GM23338 (cell line): ENCODE results near the gene UGCG. TPM values are rescaled to one million over a fixed set of nuclear protein-coding genes. Genes with fewer than 3 reads are reported as not detected.

Experiments used
- ATAC-seq: fragments of 200-7000 bp; cut with Tn5 transposase; 3 replicates; pipeline ENCODE4 v1.9.1; 2020
- DNase-seq: peaks from one replicate; pipeline ENCODE4 v3.0.0-alpha.2; 2015; ENCODE audit warnings: low spot score
- H2AFZ ChIP-seq: fragments of 200-600 bp; sonication (generic); 2 replicates; pipeline ENCODE4 v1.8.0; 2016; ENCODE audit warnings: antibody characterized with exemption, mild to moderate bottlenecking, moderate library complexity
- H3F3A ChIP-seq: fragments of 200-600 bp; sonication (generic); replicated peaks from 2 replicates; pipeline ENCODE4 v1.8.0; 2017; ENCODE audit warnings: antibody characterized with exemption, mixed run types, low read depth
- H3K27ac ChIP-seq: fragments of 200-600 bp; sonication (generic); 2 replicates; pipeline ENCODE4 v1.6.1; 2016; ENCODE audit warnings: low read depth
- H3K27me3 ChIP-seq: fragments of 200-600 bp; sonication (generic); 2 replicates; pipeline ENCODE4 v1.8.0; 2016; ENCODE audit warnings: mild to moderate bottlenecking, mixed run types, moderate library complexity; ENCODE audit not compliant: insufficient read depth
- H3K36me3 ChIP-seq: fragments of 200-600 bp; sonication (generic); 2 replicates; pipeline ENCODE4 v1.8.0; 2016; ENCODE audit warnings: mild to moderate bottlenecking; ENCODE audit not compliant: insufficient read depth
- H3K4me1 ChIP-seq: fragments of 200-600 bp; sonication (generic); 2 replicates; pipeline ENCODE4 v1.8.0; 2016; ENCODE audit warnings: mild to moderate bottlenecking, moderate library complexity; ENCODE audit not compliant: insufficient read depth
- H3K4me2 ChIP-seq: fragments of 200-600 bp; sonication (generic); 2 replicates; pipeline ENCODE4 v1.7.1; 2017; ENCODE audit warnings: mixed run types
- H3K4me3 ChIP-seq: fragments of 200-600 bp; sonication (generic); 2 replicates; pipeline ENCODE4 v1.6.1; 2016; ENCODE audit warnings: mixed run types
- H3K79me2 ChIP-seq: fragments of 200-600 bp; sonication (generic); replicated peaks from 2 replicates; pipeline ENCODE4 v1.8.0; 2017; ENCODE audit warnings: mild to moderate bottlenecking; ENCODE audit not compliant: insufficient read depth
- H3K9me2 ChIP-seq: fragments of 200-600 bp; sonication (generic); 2 replicates; pipeline ENCODE4 v1.8.0; 2017; ENCODE audit not compliant: insufficient read depth
- H4K20me1 ChIP-seq: fragments of 200-600 bp; sonication (generic); replicated peaks from 2 replicates; pipeline ENCODE4 v1.8.0; 2017; ENCODE audit warnings: mild to moderate bottlenecking; ENCODE audit not compliant: insufficient read depth
- H3K27ac Mint-ChIP-seq: 2 replicates; pipeline ENCODE4 v1.8.0; 2020; ENCODE audit warnings: inconsistent platforms, mild to moderate bottlenecking, moderate library complexity, mixed read lengths
- H3K27me3 Mint-ChIP-seq: 3 replicates; pipeline ENCODE4 v1.8.0; 2022; ENCODE audit warnings: low read depth, mild to moderate bottlenecking, moderate library complexity, mixed read lengths, inconsistent platforms; ENCODE audit not compliant: insufficient read depth, poor library complexity
- H3K36me3 Mint-ChIP-seq: 3 replicates; pipeline ENCODE4 v1.8.0; 2021; ENCODE audit warnings: low read depth, mild to moderate bottlenecking, inconsistent platforms, moderate library complexity, mixed read lengths
- H3K4me1 Mint-ChIP-seq: 3 replicates; pipeline ENCODE4 v1.8.0; 2020; ENCODE audit warnings: mild to moderate bottlenecking, inconsistent platforms, mixed read lengths
- H3K4me3 Mint-ChIP-seq: 3 replicates; pipeline ENCODE4 v1.8.0; 2021; ENCODE audit warnings: moderate library complexity, mild to moderate bottlenecking, inconsistent platforms, mixed read lengths
- H3K9me3 Mint-ChIP-seq: 3 replicates; pipeline ENCODE4 v1.8.0; 2020; ENCODE audit warnings: moderate library complexity, mild to moderate bottlenecking, inconsistent platforms, mixed read lengths
- POLR2AphosphoS5 ChIP-seq: IDR thresholded peaks from 2 replicates; pipeline ENCODE4 v1.6.1; 2016; ENCODE audit warnings: antibody characterized with exemption, low read depth
- polyA plus RNA-seq: library from polyadenylated mRNA; unstranded; fragments of >200 nt; fragmentation: Nextera tagmentation; extraction: Ambion mirVana; gene quantifications from 2 replicates; pipeline ENCODE4 v1.2.1, GENCODE V29; 2016
- total RNA-seq: library from RNA; depleted of rRNA; stranded (reverse); fragments of >200 nt; shearing (Covaris generic); gene quantifications from 2 replicates; pipeline ENCODE4 v1.2.3, GENCODE V29; 2014
- TF ChIP-seq, protein P1 (sequence below), 2 experiments: fragments of 200-600 bp in 1 of 2; sonication (generic) in 1 of 2; conservative IDR thresholded peaks; 2 replicates each; pipeline versions ENCODE4 v1.5.1 to v1.6.1; 2016 to 2017; ENCODE audit warnings: antibody characterized with exemption in 2 of 2, low read depth in 2 of 2, mild to moderate bottlenecking in 2 of 2, moderate library complexity in 1 of 2
- TF ChIP-seq, protein P2 (sequence below): fragments of 250-450 bp; sonication (Bioruptor Pico); IDR thresholded peaks from 2 replicates; pipeline ENCODE4 v1.5.0; 2020; ENCODE audit warnings: mild to moderate bottlenecking, moderate library complexity

The UGCG gene
- total and polyA plus RNA-seq, 2 experiments from 2014 or later: 30.4 to 44.9 TPM

DNA sequence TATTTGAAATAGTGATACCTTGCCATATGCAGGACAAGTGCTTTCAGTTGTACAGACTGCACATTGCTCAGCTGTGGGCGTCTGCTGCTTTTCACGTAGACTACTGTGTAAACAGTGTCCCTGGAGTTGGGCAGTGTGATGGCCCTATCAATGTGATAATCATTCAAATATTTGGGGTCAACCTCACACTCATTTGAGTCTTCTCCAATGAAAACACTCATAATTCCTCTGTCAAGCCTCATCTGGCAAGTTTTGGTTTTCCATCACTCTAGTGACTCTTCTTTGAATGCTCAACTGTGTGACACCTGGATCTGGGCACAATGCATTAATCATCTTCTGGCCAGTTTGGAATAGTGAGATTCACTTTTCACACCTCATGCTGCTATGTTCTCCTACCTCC is 64.4 kb downstream of the UGCG start:
- no peak for ATAC-seq
- H3K27me3 Mint-ChIP-seq: no peaks in the 10 kb centered on the region

More for the DNA sequence above, 64.4 kb downstream of the UGCG start:
- Mint-ChIP-seq H3K4me3 (no peak overlapping the region), H3K27ac (no peak overlapping the region), H3K36me3 (no peaks in the 10 kb centered on the region), H3K9me3 (no peaks in the 10 kb centered on the region), H3K4me1 (peaks cover 5% of the 10 kb centered on the region; the same call in 1 of the 3 replicates)
- DNase-seq: no peak
- H3K27me3 ChIP-seq: no peaks in the 10 kb centered on the region
- H3K4me1 ChIP-seq: no peaks in the 10 kb centered on the region
- no peaks in the 10 kb centered on the region for H3F3A ChIP-seq
- no peaks in the 10 kb centered on the region for H3K79me2 ChIP-seq
- TF ChIP-seq, protein P1, sequence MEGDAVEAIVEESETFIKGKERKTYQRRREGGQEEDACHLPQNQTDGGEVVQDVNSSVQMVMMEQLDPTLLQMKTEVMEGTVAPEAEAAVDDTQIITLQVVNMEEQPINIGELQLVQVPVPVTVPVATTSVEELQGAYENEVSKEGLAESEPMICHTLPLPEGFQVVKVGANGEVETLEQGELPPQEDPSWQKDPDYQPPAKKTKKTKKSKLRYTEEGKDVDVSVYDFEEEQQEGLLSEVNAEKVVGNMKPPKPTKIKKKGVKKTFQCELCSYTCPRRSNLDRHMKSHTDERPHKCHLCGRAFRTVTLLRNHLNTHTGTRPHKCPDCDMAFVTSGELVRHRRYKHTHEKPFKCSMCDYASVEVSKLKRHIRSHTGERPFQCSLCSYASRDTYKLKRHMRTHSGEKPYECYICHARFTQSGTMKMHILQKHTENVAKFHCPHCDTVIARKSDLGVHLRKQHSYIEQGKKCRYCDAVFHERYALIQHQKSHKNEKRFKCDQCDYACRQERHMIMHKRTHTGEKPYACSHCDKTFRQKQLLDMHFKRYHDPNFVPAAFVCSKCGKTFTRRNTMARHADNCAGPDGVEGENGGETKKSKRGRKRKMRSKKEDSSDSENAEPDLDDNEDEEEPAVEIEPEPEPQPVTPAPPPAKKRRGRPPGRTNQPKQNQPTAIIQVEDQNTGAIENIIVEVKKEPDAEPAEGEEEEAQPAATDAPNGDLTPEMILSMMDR (conservative IDR thresholded peaks at IDR 0.05; ENCODE audit: low read depth in 2 of 2): no peak
- TF ChIP-seq POLR2AphosphoS5: no peak
- TF ChIP-seq, protein P2, sequence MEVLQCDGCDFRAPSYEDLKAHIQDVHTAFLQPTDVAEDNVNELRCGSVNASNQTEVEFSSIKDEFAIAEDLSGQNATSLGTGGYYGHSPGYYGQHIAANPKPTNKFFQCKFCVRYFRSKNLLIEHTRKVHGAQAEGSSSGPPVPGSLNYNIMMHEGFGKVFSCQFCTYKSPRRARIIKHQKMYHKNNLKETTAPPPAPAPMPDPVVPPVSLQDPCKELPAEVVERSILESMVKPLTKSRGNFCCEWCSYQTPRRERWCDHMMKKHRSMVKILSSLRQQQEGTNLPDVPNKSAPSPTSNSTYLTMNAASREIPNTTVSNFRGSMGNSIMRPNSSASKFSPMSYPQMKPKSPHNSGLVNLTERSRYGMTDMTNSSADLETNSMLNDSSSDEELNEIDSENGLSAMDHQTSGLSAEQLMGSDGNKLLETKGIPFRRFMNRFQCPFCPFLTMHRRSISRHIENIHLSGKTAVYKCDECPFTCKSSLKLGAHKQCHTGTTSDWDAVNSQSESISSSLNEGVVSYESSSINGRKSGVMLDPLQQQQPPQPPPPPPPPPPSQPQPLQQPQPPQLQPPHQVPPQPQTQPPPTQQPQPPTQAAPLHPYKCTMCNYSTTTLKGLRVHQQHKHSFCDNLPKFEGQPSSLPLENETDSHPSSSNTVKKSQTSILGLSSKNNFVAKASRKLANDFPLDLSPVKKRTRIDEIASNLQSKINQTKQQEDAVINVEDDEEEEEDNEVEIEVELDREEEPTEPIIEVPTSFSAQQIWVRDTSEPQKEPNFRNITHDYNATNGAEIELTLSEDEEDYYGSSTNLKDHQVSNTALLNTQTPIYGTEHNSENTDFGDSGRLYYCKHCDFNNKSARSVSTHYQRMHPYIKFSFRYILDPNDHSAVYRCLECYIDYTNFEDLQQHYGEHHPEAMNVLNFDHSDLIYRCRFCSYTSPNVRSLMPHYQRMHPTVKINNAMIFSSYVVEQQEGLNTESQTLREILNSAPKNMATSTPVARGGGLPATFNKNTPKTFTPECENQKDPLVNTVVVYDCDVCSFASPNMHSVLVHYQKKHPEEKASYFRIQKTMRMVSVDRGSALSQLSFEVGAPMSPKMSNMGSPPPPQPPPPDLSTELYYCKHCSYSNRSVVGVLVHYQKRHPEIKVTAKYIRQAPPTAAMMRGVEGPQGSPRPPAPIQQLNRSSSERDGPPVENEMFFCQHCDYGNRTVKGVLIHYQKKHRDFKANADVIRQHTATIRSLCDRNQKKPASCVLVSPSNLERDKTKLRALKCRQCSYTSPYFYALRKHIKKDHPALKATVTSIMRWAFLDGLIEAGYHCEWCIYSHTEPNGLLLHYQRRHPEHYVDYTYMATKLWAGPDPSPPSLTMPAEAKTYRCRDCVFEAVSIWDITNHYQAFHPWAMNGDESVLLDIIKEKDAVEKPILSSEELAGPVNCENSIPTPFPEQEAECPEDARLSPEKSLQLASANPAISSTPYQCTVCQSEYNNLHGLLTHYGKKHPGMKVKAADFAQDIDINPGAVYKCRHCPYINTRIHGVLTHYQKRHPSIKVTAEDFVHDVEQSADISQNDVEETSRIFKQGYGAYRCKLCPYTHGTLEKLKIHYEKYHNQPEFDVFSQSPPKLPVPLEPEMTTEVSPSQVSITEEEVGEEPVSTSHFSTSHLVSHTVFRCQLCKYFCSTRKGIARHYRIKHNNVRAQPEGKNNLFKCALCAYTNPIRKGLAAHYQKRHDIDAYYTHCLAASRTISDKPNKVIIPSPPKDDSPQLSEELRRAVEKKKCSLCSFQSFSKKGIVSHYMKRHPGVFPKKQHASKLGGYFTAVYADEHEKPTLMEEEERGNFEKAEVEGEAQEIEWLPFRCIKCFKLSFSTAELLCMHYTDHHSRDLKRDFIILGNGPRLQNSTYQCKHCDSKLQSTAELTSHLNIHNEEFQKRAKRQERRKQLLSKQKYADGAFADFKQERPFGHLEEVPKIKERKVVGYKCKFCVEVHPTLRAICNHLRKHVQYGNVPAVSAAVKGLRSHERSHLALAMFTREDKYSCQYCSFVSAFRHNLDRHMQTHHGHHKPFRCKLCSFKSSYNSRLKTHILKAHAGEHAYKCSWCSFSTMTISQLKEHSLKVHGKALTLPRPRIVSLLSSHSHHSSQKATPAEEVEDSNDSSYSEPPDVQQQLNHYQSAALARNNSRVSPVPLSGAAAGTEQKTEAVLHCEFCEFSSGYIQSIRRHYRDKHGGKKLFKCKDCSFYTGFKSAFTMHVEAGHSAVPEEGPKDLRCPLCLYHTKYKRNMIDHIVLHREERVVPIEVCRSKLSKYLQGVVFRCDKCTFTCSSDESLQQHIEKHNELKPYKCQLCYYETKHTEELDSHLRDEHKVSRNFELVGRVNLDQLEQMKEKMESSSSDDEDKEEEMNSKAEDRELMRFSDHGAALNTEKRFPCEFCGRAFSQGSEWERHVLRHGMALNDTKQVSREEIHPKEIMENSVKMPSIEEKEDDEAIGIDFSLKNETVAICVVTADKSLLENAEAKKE: no peak
- H3K4me2 ChIP-seq: no peak overlapping the region
- H3K27ac ChIP-seq: no peak overlapping the region
- H3K9me2 ChIP-seq: no peaks in the 10 kb centered on the region
- no peaks in the 10 kb centered on the region for H3K36me3 ChIP-seq
- H4K20me1 ChIP-seq: no peaks in the 10 kb centered on the region
- no peak overlapping the region for H3K4me3 ChIP-seq
- no peak overlapping the region for H2AFZ ChIP-seq
